Measurements from ENCODE around the gene CCDC85C.
A peak's percentile ranks its signal among the peaks of the same experiment; 100 is the strongest.

GRCh38 chr14:99508896-99509629, 94.9 kb downstream of the CCDC85C start:
- TF ChIP-seq CTCF (conservative IDR thresholded peaks at IDR 0.05; ENCODE audit: low read depth in 2 of 2) (peak in 1 of 2 experiments; percentile 42; a peak in 2 of 4 replicates), STAT1 (IDR thresholded peaks at IDR 0.05; ENCODE audit: unreplicated experiment) (no peak), POLR2AphosphoS5 (IDR thresholded peaks at IDR 0.05; ENCODE audit: low read depth) (no peak), EZH2 (IDR thresholded peaks at IDR 0.05; ENCODE audit: low read depth, unreplicated experiment) (no peak), EZH2phosphoT487 (IDR thresholded peaks at IDR 0.05; ENCODE audit: unreplicated experiment) (no peak)
